K562 (cell line): Measurements from ENCODE around the gene ENG.

Experiments
- CEBPB ChIP-seq: fragments of 450-650 bp; IDR thresholded peaks from 2 replicates; pipeline ENCODE4 v1.6.1; 2016; ENCODE audit warnings: missing genetic modification characterization, missing compliant biosample characterization
- CHD1 ChIP-seq: fragments of 200-600 bp; sonication (generic); IDR thresholded peaks from one replicate; pipeline ENCODE4 v1.6.1; 2012; ENCODE audit warnings: mild to moderate bottlenecking, moderate library complexity, low read length, inconsistent platforms
- CTCF ChIP-seq, 3 experiments: IDR thresholded peaks in 2 of 3; conservative IDR thresholded peaks in 1 of 3; 2 replicates each; pipeline ENCODE4 v1.5.1; 2011 to 2012; ENCODE audit warnings: low read length in 3 of 3, mild to moderate bottlenecking in 3 of 3, control low read depth in 2 of 3, improper control_type of control experiment in 1 of 3, inconsistent platforms in 1 of 3, low read depth in 1 of 3, mixed read lengths in 1 of 3, moderate library complexity in 1 of 3; ENCODE audit not compliant: insufficient read depth in 2 of 3
- EP300 ChIP-seq: IDR thresholded peaks from 2 replicates; pipeline ENCODE4 v1.6.1; 2012; ENCODE audit warnings: low read length, improper control_type of control experiment
- FOXK2 ChIP-seq, 2 experiments: fragments of 450-650 bp; IDR thresholded peaks in 1 of 2; conservative IDR thresholded peaks in 1 of 2; 2 replicates each; pipeline ENCODE4 v1.6.1; 2016; ENCODE audit warnings: low read depth in 2 of 2, mild to moderate bottlenecking in 1 of 2
- PATZ1 ChIP-seq: fragments of 250-450 bp; sonication (Bioruptor Pico); IDR thresholded peaks from 2 replicates; pipeline ENCODE4 v1.5.0; 2020; ENCODE audit warnings: mild to moderate bottlenecking, borderline replicate concordance
- POLR2A ChIP-seq: fragments of 450-650 bp; conservative IDR thresholded peaks from 2 replicates; pipeline ENCODE4 v1.6.1; 2016
- POLR2AphosphoS5 ChIP-seq: IDR thresholded peaks from 2 replicates; pipeline ENCODE4 v1.6.1; 2011; ENCODE audit warnings: mild to moderate bottlenecking, low read depth, low read length, moderate library complexity; ENCODE audit not compliant: control insufficient read depth, insufficient read depth
- RAD21 ChIP-seq, 2 experiments: fragments of 250-450 bp in 1 of 2; fragments of 450-650 bp in 1 of 2; sonication (Bioruptor Pico) in 1 of 2; formaldehyde crosslinking in 1 of 2; IDR thresholded peaks in 1 of 2; conservative IDR thresholded peaks in 1 of 2; 2 replicates each; pipeline versions ENCODE4 v1.4.0 to v1.8.0; 2020 to 2022; ENCODE audit warnings: mild to moderate bottlenecking in 2 of 2, moderate library complexity in 1 of 2
- RBM14 ChIP-seq: fragments of 200-400 bp; formaldehyde crosslinking; IDR thresholded peaks from 2 replicates; pipeline ENCODE4 v1.6.1; 2018; ENCODE audit warnings: low read depth, mild to moderate bottlenecking, low read length, moderate library complexity, borderline replicate concordance; ENCODE audit not compliant: insufficient read depth
- RFX5 ChIP-seq: IDR thresholded peaks from 2 replicates; pipeline ENCODE4 v1.6.1; 2011; ENCODE audit warnings: low read depth, mild to moderate bottlenecking, improper control_type of control experiment, low read length
- SIN3A ChIP-seq, 2 experiments: fragments of 150-350 bp in 1 of 2; IDR thresholded peaks; 2 replicates each; pipeline ENCODE4 v1.6.1; 2011 to 2016; ENCODE audit warnings: borderline replicate concordance in 2 of 2, low read depth in 2 of 2, low read length in 2 of 2, mild to moderate bottlenecking in 2 of 2, moderate library complexity in 2 of 2; ENCODE audit not compliant: control insufficient read depth in 1 of 2
- TEAD4 ChIP-seq, 2 experiments: sonication (generic) in 1 of 2; formaldehyde crosslinking in 1 of 2; IDR thresholded peaks; 2 replicates each; pipeline versions ENCODE4 v1.6.1 to v1.8.0; 2012 to 2022; ENCODE audit warnings: borderline replicate concordance in 1 of 2, inconsistent platforms in 1 of 2, low read length in 1 of 2, mild to moderate bottlenecking in 1 of 2, missing genetic modification reagents in 1 of 2
- TSHZ1 ChIP-seq: fragments of 250-450 bp; sonication (Bioruptor Pico); IDR thresholded peaks from 2 replicates; pipeline ENCODE4 v1.4.0; 2020; ENCODE audit warnings: mild to moderate bottlenecking, moderate library complexity

GRCh38 chr9:127789179-127789578 is 65.3 kb downstream of the ENG start:
- TF ChIP-seq TSHZ1 (CRISPR knock-in tag), result no peak
- no peak for TF ChIP-seq FOXK2 (conservative IDR thresholded peaks at IDR 0.05 in 1 of 2, IDR thresholded peaks at IDR 0.05 in 1 of 2; ENCODE audit: low read depth in 2 of 2)
- TF ChIP-seq CTCF (IDR thresholded peaks at IDR 0.05 in 2 of 3, conservative IDR thresholded peaks at IDR 0.05 in 1 of 3; ENCODE audit: insufficient read depth in 2 of 3, low read depth in 1 of 3, low read length in 3 of 3), result no peak
- no peak for TF ChIP-seq RFX5
- TF ChIP-seq CHD1, result no peak
- no peak for TF ChIP-seq POLR2AphosphoS5
- TF ChIP-seq CEBPB (tag), result no peak
- no peak for TF ChIP-seq PATZ1 (CRISPR knock-in tag)
- no peak for TF ChIP-seq RBM14
- TF ChIP-seq SIN3A (IDR thresholded peaks at IDR 0.05; ENCODE audit: borderline replicate concordance in 2 of 2, control insufficient read depth in 1 of 2, low read depth in 2 of 2, low read length in 2 of 2), result no peak
- TF ChIP-seq POLR2A, result no peak
- no peak for TF ChIP-seq RAD21 (CRISPR knock-in tag; conservative IDR thresholded peaks at IDR 0.05 in 1 of 2, IDR thresholded peaks at IDR 0.05 in 1 of 2)
- no peak for TF ChIP-seq TEAD4 (IDR thresholded peaks at IDR 0.05; ENCODE audit: low read length)
- TF ChIP-seq TEAD4 (CRISPR knock-in tag; IDR thresholded peaks at IDR 0.05; ENCODE audit: borderline replicate concordance), result no peak
- TF ChIP-seq EP300, result no peak
